Duodenal mucosa (tissue), 2 donors: ENCODE data around the gene ZNF521.

ENCODE experiments used
- H3K27ac ChIP-seq: one replicate; pipeline ENCODE4 v1.7.0; 2013; ENCODE audit warnings: low read depth, low read length
- H3K27me3 ChIP-seq, 2 donors: one replicate each; pipeline ENCODE4 v1.7.0; 2013; ENCODE audit warnings: low read length in 2 of 2, control low read depth in 1 of 2; ENCODE audit not compliant: insufficient read depth in 2 of 2, control insufficient read depth in 1 of 2
- H3K36me3 ChIP-seq, 2 donors: one replicate each; pipeline ENCODE4 v1.7.0; 2013; ENCODE audit warnings: low read length in 2 of 2, control low read depth in 1 of 2; ENCODE audit not compliant: insufficient read depth in 2 of 2, control insufficient read depth in 1 of 2
- H3K4me1 ChIP-seq, 2 donors: one replicate each; pipeline ENCODE4 v1.7.0; 2013; ENCODE audit warnings: low read length in 2 of 2, control low read depth in 1 of 2; ENCODE audit not compliant: insufficient read depth in 2 of 2, control insufficient read depth in 1 of 2
- H3K4me3 ChIP-seq, 2 donors: one replicate each; pipeline ENCODE4 v1.7.0; 2013; ENCODE audit warnings: low read length in 2 of 2, low read depth in 1 of 2
- H3K9ac ChIP-seq, 2 donors: one replicate each; pipeline ENCODE4 v1.7.0; 2013; ENCODE audit warnings: low read length in 2 of 2, low read depth in 1 of 2
- H3K9me3 ChIP-seq, 2 donors: one replicate each; pipeline ENCODE4 v1.7.0; 2013; ENCODE audit warnings: low read length in 2 of 2, control low read depth in 1 of 2; ENCODE audit not compliant: control insufficient read depth in 1 of 2

The ZNF521 gene

DNA sequence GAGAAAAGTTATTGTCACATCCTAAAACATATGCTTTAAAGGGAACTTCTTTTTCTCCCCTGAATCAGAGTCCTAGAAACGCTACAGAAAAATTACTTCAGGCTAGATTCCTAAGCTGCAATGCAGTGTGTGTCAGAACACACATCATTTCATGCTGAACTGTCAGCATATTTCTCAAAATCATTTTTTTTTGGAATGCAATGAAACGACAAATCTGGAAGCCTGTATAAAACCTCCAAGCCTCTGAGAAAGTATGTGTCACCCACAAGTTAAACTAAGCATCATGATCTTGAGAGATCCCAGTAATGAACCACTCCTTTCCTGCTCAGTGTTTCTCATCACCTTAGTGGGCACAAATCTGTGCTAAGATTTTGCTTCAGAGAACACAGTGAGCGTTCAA is 276.2 kb downstream of the ZNF521 start:
- Histone ChIP-seq H3K4me1 (no peaks in the 10 kb centered on the region), H3K9ac (no peak overlapping the region), H3K36me3 (no peaks in the 10 kb centered on the region), H3K9me3 (no peaks in the 10 kb centered on the region), H3K27me3 (no peaks in the 10 kb centered on the region), H3K27ac (no peak overlapping the region), H3K4me3 (no peak overlapping the region)

DNA sequence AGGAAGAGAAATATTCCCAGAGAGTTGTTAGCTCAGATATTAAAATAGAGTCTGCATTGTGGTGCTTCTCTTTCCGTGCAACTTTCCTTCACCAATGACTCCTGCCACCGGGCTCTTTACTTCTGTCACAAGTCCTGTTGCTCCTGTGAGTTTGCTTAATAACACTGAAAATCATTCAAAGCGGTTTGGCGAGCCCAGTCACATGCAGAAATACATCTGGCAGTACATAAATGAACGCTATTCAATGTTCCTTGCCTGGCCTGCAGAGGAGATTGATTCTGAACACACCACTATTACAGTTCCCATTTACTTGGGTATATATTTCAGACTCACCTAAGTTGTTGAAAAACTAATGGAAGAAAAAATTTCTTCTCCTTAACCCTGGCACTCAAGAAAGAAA is 276.6 kb downstream of the ZNF521 start:
- H3K36me3 ChIP-seq, result no peaks in the 10 kb centered on the region
- H3K27me3 ChIP-seq, result no peaks in the 10 kb centered on the region
- H3K27ac ChIP-seq, result no peak overlapping the region
- no peak overlapping the region for H3K9ac ChIP-seq
- H3K4me3 ChIP-seq, result no peak overlapping the region
- H3K9me3 ChIP-seq, result no peaks in the 10 kb centered on the region
- H3K4me1 ChIP-seq, result no peaks in the 10 kb centered on the region

DNA sequence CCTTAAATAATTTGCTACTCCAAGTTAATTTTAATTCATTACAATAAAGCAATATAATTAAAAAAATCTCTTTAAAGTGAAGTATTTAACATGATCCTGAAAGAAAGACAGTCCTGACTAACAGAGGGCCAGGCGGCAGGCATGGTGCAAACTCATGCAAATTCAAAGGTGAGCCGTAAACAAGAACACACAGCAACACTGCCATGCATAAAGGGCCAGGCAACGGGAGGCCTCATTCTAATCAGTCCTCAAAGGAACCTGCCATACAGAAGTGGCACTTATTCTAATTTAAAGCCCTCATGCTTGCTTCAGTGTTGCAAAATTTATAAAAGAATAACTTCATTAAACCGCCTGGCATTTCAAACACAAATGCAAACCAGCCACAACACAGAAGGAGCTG is 277.0 kb downstream of the ZNF521 start:
- no peak overlapping the region for H3K27ac ChIP-seq
- no peaks in the 10 kb centered on the region for H3K36me3 ChIP-seq
- H3K9ac ChIP-seq, result no peak overlapping the region

DNA sequence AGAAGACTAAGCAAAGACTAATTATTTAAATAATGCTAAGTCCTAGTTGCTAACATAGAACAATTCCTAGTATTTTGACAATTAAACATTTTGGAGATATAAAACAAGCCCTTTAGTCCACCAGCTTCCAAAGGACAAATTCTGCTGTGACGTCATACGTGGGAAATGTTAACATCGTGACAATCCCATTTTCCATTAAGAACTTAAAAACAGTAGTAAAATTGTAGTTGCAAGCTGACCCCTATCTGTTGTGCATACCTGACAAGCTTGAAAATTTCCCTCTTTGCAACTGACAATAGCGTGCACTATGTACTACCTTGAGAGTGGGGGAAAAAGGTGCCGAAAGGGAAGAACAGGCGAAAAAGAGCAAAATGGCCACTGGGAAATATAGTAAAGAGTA is 279.8 kb downstream of the ZNF521 start:
- Histone ChIP-seq H3K4me1 (no peaks in the 10 kb centered on the region), H3K27ac (no peak overlapping the region), H3K9me3 (no peaks in the 10 kb centered on the region), H3K36me3 (no peaks in the 10 kb centered on the region), H3K9ac (no peak overlapping the region), H3K4me3 (no peak overlapping the region), H3K27me3 (no peaks in the 10 kb centered on the region)

More for the DNA sequence above, 277.0 kb downstream of the ZNF521 start:
- H3K27me3 ChIP-seq, result no peaks in the 10 kb centered on the region
- no peak overlapping the region for H3K4me3 ChIP-seq
- no peaks in the 10 kb centered on the region for H3K9me3 ChIP-seq
- no peaks in the 10 kb centered on the region for H3K4me1 ChIP-seq

DNA sequence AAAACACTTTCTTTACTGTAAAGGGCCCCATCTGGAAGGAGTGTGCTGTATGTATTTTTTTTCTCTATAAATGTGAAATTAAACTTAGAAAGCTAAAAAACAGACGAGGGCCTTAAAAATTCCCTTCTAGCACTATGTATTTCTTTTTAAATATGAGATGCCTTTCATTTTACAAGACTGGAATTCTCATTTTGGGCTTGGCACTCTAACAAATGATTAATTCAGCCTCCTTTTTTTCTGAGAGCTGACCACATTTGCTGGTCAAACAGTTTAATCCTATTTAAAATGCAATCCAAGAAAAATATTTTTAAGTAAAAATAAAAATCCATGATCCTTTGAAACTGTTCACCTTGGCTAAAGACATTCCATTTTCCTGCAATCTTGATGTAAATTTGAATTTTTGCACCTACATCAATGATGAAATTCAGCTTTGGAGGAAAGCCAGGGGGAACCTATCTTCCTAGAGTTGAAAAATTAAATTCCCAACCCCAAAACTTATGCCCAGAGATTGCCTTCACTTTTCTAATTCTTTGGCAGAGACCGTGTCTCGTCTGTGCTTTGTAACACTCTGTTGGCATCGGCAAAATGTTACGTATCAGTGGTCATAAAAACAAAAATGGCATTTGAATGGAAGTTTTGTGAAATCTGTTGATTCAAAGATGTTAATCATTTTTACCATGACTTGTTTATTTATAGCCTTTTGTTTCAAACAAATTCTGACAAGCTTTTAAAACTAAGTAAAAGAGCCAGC is 284.5 kb downstream of the ZNF521 start:
- Histone ChIP-seq H3K36me3 (no peaks in the 10 kb centered on the region), H3K27ac (no peak overlapping the region), H3K27me3 (no peaks in the 10 kb centered on the region), H3K9me3 (no peaks in the 10 kb centered on the region), H3K4me3 (no peak overlapping the region), H3K9ac (no peak overlapping the region), H3K4me1 (no peaks in the 10 kb centered on the region)

DNA sequence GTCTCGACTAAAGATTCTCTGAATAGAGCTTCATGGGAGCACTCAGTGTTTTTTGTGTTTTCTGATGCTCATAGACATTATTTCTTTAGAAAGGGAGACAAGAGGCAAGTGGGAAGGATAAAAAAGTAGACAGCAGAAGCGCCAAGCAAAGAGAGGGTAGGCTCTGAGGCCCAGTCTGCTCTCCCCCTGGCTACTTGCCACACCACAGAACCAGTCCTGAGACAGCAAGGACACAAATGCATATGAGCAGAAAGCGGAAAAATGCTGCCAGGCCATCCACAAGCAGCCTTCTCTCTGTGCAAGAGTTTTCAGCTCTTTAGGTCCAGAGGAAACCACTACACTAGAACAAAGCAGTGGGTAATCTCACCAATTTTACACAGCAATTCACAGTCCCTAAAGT is 285.4 kb downstream of the ZNF521 start:
- Histone ChIP-seq H3K4me1 (no peaks in the 10 kb centered on the region), H3K36me3 (no peaks in the 10 kb centered on the region), H3K9me3 (no peaks in the 10 kb centered on the region), H3K27ac (no peak overlapping the region), H3K9ac (no peak overlapping the region), H3K27me3 (no peaks in the 10 kb centered on the region), H3K4me3 (no peak overlapping the region)

DNA sequence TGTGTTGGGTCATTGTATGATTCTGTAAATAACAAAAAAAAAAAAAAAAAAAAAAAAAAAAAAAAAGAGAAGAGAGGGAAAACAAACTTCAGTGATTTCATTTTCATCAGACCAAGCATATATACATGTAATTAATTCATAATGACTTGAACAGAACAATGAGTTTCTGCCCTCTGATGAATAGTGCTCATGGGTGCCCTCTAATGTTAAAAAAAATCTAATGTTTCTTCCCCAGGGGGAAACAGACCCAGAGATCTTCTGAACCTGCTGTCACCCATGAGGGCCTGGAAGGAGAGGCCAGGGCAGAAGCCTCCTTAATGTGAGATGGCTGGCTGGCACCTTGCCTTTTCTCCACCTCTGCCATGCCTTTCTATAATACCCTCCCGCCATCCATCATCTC is 289.2 kb downstream of the ZNF521 start:
- Histone ChIP-seq H3K9me3 (no peaks in the 10 kb centered on the region), H3K36me3 (no peaks in the 10 kb centered on the region), H3K4me3 (no peak overlapping the region), H3K27me3 (no peaks in the 10 kb centered on the region), H3K4me1 (no peaks in the 10 kb centered on the region), H3K9ac (no peak overlapping the region), H3K27ac (no peak overlapping the region)

DNA sequence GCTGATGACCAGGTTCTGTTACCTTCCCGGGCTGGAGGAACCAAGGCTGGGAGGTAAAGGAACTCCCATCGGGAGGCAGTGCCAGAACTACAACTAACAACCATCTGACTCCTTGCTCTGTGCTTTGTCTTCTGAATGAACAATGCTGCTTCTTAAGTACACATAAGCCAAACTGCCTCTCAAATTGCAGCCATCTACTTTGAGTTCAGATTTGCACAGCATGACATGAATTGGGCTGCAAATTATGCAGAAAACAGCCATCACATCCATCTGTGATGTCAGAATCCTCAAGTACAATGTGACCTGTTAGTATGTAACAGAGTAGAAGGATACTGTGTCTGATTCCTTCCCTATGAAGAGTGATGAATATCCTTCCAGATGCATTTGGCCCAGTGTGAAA is 290.6 kb downstream of the ZNF521 start:
- H3K27me3 ChIP-seq, result no peaks in the 10 kb centered on the region
- H3K9me3 ChIP-seq, result no peaks in the 10 kb centered on the region
- no peaks in the 10 kb centered on the region for H3K36me3 ChIP-seq
- H3K4me1 ChIP-seq, result no peaks in the 10 kb centered on the region
- H3K4me3 ChIP-seq, result no peak overlapping the region
- no peak overlapping the region for H3K9ac ChIP-seq
- no peak overlapping the region for H3K27ac ChIP-seq

DNA sequence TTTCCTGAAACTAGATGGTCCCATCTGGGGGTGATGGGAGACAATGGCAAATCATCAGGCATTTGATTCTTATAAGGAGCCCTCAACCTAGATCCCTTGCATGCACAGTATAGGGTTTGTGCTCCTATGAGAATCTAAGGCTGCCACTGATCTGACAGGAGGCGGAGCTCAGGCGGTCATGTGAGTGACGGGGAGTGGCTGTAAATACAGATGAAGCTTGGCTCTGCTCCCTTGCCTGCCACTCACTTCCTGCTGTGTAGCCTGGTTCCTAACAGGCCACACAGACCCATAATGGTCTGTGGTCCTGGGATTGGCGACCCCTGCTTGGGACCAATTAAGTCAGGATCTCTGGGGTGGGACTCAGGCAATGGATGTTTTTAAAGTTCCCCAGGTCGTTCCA is 293.4 kb downstream of the ZNF521 start:
- Histone ChIP-seq H3K27ac (no peak overlapping the region), H3K27me3 (no peaks in the 10 kb centered on the region), H3K9ac (no peak overlapping the region), H3K9me3 (no peaks in the 10 kb centered on the region), H3K4me1 (no peaks in the 10 kb centered on the region), H3K4me3 (no peak overlapping the region), H3K36me3 (no peaks in the 10 kb centered on the region)

DNA sequence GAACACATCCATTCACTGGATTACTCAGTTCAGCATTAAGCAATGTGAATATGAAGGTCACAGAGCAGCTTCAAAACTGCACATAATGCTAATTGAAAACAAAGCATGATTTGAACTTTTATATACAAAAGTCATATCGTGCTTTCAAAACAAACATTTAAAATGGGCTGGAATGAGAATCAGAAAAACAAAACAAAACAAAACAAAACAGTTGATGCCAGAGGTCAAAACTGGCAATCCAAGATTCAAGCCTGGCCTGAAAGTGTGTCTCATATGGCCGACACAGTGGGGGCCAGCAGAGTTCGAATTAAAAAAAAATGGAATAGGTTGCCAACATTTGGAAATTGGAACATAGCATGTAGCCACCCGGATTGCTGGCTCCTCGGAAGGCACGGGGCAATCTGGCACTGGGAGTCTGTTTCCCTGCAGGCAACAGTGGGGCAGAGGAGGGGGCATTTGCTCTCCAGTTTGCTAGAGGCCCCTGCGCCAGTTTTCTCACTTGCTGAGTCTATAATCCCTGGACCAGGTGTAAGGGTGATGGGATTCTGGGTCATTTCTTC is 294.4 kb downstream of the ZNF521 start:
- H3K4me3 ChIP-seq, result no peak overlapping the region
- no peaks in the 10 kb centered on the region for H3K27me3 ChIP-seq
- H3K4me1 ChIP-seq, result no peaks in the 10 kb centered on the region
- H3K9ac ChIP-seq, result no peak overlapping the region
- no peak overlapping the region for H3K27ac ChIP-seq
- H3K9me3 ChIP-seq, result no peaks in the 10 kb centered on the region
- H3K36me3 ChIP-seq, result no peaks in the 10 kb centered on the region
